Measurements from ENCODE around the gene HRAS.
A peak's percentile ranks its signal among the peaks of the same experiment; 100 is the strongest.

The HRAS gene

DNA sequence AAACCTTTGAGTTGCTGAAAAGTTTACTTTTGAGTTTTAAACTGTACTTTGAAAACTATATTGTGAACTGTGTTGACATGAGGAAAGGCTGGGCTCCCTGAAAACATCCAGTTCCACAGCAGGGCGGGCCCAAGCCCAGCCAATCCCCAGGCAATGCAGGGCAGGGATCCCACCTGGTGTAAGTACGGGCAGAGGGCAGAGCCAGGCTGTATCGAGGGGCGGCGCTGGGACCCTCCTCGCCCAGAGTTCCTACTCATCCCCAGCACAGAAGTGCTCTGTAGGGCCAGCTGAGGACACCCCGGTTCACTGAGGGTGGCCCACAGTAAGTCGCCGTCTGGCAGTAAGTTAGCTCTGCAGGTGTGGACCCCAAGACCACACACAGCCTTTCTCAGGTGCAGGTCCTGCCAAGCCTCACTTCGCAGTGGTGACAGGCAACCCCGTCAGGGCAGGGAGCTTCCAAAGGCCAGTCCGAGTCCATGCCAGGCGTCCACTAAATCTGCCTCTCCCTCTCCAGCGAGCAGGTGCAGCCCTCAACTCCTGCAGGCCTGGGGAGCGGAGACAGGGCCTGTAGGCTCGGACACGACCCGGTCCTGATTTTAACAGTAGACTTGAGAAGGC is 31.7 kb upstream of the HRAS start:
- DNase-seq (ENCODE audit: low spot score): no peak

DNA sequence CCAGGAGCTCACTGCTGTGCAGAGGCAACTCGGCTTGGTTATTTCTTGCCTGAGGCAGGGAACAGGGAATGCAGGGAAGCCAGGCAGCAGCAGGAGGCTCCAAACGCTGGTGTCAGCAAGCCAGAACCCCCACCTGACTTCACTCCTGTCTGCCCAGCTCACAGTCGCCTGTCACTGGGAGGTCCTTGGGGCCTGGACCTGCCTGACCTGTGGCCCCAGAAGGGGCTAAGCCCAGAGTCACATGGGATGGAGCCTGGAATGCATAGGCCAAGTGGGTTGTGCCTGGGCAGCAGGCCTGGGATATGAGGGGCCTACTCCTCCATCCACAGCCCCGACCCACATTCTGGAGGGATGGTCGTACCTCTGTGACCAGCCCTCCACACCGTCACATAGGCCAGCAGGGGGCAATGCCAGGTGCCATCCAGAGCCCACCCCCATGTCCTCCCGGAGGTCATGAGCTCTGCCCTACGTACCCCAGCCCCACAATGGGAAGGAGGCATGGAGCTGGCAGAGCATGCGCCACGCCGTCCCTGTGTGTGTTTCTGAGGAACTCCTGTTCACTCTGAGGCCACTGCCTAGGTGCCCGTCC is 30.6 kb upstream of the HRAS start:
- DNase-seq (ENCODE audit: low spot score): no peak

DNA sequence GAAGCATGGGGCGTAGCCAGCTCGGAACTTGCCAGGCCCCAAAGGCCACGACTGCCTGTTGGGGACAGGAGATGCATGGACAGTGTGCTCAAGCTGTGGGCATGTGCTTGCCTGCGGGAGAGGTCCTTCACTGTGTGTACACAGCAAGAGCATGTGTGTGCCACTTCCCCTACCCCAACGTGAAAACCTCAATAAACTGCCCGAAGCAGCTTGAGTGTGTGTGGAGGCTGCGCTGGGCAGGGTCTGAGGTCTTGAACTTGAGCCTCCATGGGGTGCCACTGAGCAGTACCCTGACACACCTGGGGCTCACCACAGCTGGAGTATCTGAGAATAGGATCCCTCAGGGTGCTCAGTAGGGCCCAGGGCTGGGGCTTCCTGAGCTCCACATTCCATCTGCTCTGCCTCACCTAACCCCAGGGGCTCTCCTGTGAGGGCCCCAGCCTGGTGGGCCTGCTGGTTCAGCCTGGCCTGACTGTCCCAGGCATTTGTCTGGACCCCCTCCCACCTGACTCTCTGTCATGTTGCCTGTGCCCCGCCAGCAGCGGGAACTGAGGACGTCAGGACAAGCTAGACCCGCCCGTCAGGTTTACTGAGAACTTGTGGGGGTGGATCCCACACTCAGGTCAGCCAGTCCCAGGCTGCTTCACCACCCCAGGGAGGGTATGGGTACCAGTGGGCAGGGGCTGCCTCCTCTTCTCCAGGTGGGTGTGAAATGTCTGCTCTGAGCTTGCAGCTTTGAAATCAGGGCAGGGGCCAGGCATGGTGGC is 28.6 kb upstream of the HRAS start:
- no peak for DNase-seq (ENCODE audit: low spot score)

DNA sequence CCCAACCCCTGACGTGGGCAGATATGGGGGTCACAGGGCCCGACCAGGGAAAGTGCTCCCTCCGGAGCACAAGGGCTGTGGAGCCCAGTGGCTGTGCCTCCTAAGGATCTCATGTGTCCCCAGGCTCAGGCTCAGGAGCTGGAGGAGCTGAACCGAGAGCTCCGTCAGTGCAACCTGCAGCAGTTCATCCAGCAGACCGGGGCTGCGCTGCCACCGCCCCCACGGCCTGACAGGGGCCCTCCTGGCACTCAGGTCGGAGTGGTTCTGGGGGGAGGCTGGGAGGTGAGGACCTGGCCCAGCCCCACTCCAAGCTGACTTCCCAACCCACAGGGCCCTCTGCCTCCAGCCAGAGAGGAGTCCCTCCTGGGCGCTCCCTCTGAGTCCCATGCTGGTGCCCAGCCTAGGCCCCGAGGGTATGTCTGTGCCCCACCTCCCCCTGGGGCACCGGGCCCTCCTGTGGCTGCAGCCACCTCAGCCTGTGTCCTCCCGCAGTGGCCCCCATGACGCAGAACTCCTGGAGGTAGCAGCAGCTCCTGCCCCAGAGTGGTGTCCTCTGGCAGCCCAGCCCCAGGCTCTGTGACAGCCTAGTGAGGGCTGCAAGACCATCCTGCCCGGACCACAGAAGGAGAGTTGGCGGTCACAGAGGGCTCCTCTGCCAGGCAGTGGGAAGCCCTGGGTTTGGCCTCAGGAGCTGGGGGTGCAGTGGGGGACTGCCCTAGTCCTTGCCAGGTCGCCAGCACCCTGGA is 27.9 kb upstream of the HRAS start:
- DNase-seq (ENCODE audit: low spot score): no peak

DNA sequence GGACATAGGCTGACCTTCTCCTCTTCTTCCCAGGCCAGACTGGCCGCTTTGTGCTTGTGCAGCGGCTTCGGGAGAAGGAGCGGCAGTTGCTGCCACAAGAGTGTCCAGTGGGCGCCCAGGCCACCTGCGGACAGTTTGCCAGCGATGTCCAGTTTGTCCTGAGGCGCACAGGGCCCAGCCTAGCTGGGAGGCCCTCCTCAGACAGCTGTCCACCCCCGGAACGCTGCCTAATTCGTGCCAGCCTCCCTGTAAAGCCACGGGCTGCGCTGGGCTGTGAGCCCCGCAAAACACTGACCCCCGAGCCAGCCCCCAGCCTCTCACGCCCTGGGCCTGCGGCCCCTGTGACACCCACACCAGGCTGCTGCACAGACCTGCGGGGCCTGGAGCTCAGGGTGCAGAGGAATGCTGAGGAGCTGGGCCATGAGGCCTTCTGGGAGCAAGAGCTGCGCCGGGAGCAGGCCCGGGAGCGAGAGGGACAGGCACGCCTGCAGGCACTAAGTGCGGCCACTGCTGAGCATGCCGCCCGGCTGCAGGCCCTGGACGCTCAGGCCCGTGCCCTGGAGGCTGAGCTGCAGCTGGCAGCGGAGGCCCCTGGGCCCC is 26.8 kb upstream of the HRAS start:
- no peak for DNase-seq (ENCODE audit: low spot score)

DNA sequence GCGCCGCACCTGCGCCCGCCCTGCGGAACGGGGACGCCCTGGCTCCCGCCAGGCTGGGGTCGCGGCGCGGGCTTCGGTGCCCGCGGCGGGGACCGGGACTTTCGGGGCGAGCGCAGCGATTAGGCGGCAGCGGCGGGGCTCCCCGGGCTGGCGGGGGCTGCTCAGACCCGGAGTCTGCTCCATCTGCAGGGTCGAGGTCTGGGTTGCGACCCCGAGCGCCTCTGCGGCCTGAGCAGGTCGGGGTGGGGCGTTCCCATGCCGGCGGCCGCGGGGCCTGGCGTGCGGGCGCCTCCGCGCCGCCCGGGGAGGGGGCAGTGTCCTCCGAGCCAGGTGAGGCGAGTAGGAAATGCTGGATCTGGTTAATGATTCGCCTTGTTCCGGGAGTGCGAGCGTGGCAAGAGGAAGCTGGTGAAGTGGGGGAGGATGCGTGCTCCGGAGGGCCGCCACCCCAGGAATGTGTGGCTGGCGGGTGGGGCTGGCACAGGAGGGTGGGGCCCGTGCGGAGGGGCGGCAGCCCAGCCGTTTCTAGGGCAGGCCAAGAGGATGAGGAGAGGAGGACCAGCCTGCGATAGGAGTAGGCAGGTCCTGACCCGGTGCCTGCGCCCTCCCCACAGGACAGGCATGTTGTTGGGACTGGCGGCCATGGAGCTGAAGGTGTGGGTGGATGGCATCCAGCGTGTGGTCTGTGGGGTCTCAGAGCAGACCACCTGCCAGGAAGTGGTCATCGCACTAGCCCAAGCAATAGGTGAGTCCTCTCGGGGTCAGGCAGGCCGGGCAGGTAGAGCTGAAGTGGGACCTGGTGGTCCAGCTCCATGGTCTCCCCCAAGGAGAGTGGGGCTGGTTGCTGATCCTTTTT is 26.0 kb upstream of the HRAS start:
- DNase-seq (ENCODE audit: low spot score): no peak

- DNase-seq (ENCODE audit: low spot score): peak; percentile 85
These were observed 25.1 kb upstream of the HRAS start, which contains the start of the genes LMNTD2 and RASSF7 for GRCh38 chr11:560305-561147. TSS of gene LMNTD2 (minus strand) at chr11:560738. CDS start at chr11:560716, 22 bp downstream. TSS of gene RASSF7 (plus strand) at chr11:560970. CDS start at chr11:561769, 799 bp downstream.

GRCh38 chr11:559712-560304 is 24.4 kb upstream of the HRAS start:
- DNase-seq (ENCODE audit: low spot score): no peak

DNA sequence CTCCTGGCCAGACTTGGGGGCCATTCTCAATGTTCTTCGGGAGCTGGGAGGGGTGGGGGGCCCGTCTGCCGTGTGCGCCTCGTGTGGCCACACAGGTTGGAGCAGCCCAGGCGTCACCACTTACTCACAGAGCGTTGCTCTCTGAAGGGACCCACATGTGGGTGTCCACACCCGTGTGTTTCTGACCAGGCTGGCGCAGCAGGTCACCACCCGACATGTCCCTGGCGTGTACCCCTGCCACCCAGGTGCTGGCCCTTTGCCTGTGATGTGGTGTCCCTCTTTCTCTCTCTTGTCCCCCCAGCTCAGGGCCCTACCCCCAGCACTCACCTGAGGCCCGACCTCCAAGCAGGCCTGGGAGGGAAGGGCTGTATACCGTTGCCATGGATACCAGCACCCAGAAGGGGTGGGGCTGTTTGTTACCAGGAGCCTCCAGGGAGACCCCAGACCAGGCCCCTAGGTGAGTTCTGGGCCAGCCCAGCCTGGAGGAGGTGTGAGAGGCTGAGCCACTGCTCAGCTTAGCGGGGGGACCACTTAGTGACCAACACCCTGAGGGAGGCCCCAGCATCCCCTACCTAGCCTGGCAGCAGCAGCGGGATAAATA is 23.7 kb upstream of the HRAS start:
- no peak for DNase-seq (ENCODE audit: low spot score)

DNA sequence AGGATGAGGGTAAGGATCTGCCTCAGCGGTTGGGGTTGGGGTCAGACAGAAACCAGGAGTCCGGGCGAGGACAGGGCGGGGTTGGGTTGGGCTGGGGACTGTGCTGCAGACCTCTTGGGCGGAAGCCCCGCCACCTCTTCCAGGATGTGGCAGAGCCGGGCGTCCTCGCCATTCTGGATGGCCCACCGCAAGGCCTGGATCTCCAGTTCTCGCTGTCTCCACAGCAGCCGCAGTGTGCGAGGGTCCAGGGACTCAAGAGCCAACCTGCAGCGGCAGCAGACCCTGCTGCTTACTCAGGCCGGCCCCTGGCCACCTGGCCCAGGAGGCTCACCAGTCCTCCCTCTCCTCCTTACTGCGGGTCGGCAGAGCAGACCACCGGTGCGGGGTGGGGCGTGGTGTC is 23.1 kb upstream of the HRAS start:
- no peak for DNase-seq (ENCODE audit: low spot score)

DNA sequence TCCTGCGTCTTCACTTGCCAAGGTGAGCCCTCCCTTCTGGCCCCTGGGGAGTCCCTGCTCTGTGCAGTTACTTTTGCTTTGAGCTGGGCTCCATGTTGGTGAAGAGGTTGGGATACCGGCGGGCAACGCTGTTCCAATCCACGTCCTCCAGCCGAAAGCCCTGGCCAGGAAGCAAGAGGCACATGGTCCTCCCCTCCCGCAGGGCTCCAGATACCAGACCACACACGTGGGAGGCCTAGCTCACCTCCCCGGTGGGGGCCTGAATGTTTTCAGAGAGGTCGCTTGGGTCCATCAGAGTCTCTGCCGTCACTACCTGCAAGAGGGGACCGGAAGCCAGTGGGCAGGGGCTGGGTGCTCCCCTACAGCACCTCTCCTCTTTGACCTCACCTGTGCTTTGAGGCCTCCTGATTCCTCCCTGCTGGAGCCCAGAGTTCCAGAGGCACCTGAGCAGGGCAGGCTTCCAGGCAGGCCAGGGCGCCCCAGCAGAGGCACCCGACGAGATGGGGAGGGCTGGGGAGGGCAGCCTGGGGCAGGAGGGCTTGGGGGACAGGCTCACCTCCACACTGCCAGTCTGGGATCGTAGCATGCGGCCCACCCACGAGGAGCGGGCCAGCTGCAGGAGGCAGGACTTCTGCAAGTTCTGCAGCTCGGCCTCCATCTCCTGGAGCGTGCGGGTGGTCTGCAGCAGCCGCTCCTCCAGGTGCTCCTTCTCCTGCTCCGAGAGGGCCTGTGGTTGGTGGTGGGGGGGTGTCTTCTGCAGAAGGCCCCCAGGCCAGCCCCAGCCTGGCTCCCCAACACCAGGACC is 22.2 kb upstream of the HRAS start:
- no peak for DNase-seq (ENCODE audit: low spot score)

DNA sequence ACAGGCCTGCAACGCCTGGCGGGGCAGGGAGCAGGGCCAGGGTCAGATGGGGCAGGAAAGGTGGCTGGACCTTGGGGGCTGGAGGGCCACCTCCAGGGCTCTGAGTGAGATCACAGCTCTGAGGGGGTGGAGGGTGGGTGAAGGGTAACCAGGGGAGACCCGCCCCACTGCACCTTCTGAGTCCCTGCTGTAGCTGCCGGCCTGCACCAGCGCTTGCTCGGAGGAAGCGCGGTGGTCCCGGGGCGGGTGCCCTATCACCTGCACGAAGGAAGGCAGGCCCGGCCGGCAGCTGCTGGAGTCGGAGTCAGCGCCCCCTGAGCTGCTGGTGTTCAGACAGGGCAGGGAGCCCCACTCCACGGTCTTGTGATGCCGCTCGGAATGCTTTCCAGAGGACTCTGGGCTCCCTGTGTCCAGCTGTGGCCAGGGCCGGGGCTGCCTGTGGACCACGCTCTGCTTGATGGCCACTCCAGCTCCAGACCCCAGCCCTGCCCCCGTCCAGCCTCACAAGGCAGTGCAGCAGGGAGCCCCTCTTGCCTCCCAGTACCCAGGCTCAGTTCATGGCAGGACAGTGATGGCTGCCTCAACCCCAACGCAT is 21.4 kb upstream of the HRAS start:
- no peak for DNase-seq (ENCODE audit: low spot score)

DNA sequence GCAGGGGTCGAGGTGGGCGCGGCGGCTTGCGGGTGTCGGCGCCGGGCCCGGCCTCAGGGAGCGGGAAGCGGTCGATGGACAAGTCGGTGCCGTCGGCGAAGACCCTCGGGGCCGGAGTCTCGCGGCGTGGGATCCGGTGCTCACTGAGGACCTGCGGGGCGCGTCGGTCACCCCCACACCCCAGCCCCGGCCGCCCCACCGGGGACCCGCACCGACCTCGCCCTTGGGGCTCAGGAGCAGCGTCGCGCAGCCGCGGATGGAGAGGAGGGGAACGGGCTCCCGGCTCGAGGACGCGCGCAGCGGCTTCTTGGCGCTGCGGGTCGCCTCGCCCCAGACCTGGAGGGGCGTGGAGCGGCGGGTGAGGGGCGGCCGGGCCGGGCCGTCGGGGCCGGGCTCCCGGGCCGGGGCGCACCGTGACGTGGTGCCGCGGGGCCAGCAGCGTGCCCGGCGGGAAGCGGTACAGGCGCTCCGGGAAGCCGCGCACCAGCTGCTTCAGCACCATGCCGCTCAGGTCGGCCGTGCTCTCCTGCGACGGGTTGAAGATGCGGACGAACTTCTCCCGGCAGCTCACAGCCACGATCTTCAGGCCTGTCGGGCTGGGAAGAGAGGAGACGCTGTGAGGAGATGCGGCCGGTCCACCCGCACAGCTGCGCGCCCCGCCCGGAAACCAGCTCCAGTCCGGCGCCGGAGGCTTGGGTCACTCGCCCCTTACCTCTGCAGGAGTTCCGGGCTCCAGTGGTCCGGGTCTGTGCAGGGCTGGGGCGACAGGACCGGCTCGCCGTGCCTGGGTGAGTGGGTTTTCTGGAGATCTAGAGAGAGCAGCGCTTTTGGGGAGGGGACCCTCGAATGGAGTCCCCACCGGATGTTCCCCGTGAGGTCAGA is 20.6 kb upstream of the HRAS start:
- DNase-seq (ENCODE audit: low spot score): no peak

DNA sequence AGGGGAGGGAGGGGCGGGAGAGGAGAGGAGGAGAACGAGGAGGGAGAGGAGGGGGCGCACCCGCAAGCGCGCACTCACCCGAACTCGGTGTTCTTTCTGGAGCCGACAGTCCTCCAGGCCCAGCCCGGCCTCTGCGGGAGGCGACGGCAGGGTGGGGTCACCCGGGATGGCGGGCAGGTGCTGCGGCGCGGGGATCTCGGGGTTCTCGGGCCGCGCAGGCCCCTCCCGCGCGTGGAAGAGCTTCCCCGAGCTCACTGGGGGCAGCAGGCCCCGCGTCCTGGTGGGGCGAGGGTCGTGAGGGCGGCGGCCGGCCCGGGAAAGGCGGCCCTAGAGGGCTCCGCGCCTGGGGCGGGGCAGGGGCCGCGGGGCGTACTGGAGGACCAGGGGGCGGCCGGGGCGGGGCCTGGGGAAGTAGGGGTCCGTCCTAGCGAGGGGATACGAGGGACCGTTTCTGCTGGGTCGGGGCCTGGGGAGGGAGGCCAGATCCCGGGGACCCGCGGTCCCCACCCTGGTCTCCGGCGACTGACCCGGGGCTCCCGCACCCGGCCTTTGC is 19.9 kb upstream of the HRAS start:
- DNase-seq (ENCODE audit: low spot score): no peak

GRCh38 chr11:554428-555226 is 19.3 kb upstream of the HRAS start:
- DNase-seq (ENCODE audit: low spot score): no peak

- DNase-seq (ENCODE audit: low spot score): no peak
These were observed 18.6 kb upstream of the HRAS start for GRCh38 chr11:553988-554340.

Data from putamen (tissue), 1 donor.